ENCODE measurements around the gene KIF4A.

GRCh38 chrX:70436343-70436742 lies 146.4 kb downstream of the KIF4A start:
- TF ChIP-seq CTCF (conservative IDR thresholded peaks at IDR 0.05 in 1 of 2, IDR thresholded peaks at IDR 0.05 in 1 of 2; ENCODE audit: extremely low read depth in 1 of 2, insufficient read depth in 1 of 2, low read depth in 1 of 2, low read length in 2 of 2) (no peak), EZH2 (IDR thresholded peaks at IDR 0.05; ENCODE audit: borderline replicate concordance, low read length) (no peak)

All from mammary epithelial cell (primary cell).